ENCODE data around the gene FHIT. TPM values are rescaled to one million over a fixed set of nuclear protein-coding genes. Genes with fewer than 3 reads are reported as not detected.
"Not testable (repeated sequence)": the region's sequence is repeated elsewhere in the genome, so short reads cannot be mapped to it uniquely, and the experiment has no call there.

The FHIT gene
- polyA plus RNA-seq, 12 donors = 3.8 to 10.9 (median 5.4) TPM; not detected in 2

DNA sequence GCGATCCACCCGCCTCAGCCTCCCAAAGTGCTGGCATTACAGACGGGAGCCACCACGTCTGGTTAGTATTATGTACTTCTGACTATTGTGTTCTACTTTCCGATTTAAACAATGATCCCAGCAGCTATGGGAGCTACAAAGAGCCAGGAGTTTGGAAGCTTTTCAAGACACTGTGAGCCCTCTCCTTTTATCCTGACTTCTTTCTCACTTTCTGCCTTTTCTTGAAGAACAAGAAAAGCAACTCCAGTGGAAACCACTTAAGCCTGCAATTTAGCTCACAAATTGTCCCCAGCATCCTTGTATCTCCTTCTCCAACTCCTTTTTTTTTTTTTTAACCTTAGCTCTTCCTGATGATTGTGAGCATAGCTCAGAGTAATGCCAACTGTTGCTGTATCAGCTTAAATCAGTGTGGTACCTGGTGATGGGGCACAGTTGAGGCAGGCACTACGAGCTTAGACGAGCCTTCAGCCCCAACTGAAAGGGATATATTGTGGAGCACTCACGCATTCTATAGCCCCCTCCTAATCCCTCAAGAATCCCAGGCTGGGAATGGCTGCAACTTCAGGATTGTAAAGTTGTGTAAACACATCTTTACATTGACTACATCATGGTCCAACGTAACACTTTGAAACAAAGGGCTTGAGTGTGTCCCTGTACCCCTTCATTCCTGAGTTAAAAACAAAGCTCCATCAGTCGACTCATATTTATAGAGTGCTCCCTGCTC lies 677.0 kb downstream of the FHIT start:
- DNase-seq = no peak

- no peak for DNase-seq
Measured at GRCh38 chr3:60573494-60573893, 677.8 kb downstream of the FHIT start.

DNA sequence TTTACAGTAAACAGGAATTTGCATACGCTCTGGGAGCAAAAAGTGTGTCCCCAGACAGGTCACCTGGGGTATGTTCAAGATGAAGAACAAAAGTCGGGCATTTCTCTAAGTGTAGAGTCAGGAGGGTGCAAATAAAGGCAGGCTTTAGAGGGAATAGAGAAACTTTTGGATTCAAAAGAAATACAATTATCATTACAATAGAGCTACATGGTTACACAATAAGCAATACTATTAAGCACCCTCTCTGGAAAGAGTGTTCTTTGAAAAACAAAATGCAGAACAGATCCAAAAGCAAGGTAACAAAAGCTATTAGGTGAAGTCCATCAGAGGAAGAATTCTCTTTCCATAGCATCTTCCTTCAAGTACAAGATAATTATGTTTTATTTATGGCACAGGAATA lies 679.7 kb downstream of the FHIT start:
- no peak for DNase-seq

DNA sequence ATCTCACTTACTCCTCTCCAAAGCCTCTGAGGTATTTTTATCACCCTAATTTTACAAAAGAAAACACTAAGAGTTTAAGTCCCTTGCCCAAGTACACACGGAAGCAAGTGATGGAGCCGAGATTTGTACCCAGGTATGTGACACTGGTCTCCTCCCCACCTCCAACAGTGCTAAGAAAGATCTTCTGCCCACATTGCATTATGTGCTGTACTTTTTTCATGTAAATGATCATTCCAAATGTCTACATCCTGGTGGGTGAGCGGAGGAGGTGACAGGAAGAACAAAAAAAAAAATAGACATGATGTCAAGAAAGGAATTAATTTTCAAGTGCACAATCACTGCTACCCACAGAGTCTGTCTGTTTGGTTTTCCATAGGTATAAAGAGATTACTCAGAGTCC lies 694.1 kb downstream of the FHIT start:
- no peak for DNase-seq

- no peak for DNase-seq
Measured at GRCh38 chr3:60555686-60556354, 695.4 kb downstream of the FHIT start.

DNA sequence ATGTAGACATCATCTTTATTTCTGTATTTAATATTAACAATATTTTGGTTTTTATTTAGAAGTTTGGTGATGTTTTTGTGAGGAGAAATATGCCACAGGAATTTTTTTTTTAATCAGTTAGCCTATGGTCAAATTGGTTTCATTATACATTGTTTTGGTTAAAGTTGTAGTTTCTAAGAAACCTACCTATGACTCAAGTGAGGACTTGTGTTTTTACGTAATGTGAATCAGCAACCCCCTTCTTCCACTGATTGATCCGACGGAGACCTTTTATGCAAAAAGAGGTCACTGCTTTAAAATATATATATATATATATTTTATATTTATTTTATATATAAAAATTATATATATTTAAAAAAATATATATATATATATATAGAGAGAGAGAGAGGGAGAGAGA lies 698.1 kb downstream of the FHIT start:
- no peak for DNase-seq

GRCh38 chr3:60552581-60552980 lies 698.7 kb downstream of the FHIT start:
- DNase-seq = no peak

GRCh38 chr3:60551455-60552209 lies 699.6 kb downstream of the FHIT start:
- DNase-seq = no peak

DNA sequence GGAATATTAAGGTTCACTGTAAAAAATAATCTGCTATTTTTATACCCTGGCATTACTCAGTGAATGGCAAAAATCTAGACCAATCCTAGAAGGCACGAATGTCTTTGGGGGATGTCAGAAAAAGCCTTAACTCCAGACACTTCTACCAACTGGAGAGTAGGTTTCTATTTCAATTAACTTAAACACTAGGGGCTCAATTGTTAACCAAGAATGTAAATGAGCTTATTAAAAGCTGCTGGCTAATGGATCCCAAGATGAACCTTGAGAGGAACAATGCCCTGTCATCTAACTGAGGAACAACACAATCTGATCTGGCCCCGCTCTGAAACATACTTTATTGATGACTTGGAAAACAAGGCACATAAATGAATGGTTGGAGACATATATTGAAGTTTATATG lies 701.4 kb downstream of the FHIT start:
- DNase-seq = no peak

DNA sequence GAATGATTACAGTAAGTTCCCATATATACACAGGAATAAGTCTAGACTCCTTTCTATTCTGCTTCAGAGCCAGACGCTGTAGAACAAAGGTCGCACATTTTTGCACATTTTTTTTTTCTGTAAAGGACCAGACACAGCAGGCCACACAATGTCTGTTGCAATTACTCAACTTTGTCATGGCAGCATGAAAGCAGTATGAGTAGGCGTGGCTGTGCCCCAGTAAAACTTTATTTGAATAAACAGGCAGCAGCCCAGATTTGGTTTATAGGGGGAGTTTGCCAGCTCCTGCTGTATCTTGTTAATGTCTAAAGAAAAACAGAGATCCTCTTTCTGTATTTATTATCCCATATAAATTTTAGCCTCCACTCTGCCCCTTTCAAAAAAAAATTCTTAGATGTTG lies 708.3 kb downstream of the FHIT start:
- no peak for DNase-seq

GRCh38 chr3:60539394-60539793 lies 711.9 kb downstream of the FHIT start:
- DNase-seq = not testable (repeated sequence)

DNA sequence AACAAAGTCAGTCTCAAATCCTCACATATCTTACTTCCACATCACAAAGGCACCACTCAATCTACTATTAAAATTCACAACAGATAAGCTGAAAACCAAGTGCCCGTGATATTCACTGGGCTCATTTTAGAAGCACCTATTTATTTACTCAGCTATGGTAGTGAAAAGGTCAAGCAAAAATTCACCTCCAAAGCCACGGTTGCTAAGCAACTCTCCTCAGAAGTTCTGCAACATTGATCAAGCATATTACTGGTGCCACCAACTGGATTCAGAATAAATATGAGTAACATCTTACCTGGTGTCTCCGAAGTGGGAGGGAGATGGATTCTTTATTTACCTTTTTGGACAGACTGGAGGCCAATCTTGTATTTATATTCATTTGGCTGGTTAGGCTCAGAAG lies 714.8 kb downstream of the FHIT start:
- no peak for DNase-seq

DNA sequence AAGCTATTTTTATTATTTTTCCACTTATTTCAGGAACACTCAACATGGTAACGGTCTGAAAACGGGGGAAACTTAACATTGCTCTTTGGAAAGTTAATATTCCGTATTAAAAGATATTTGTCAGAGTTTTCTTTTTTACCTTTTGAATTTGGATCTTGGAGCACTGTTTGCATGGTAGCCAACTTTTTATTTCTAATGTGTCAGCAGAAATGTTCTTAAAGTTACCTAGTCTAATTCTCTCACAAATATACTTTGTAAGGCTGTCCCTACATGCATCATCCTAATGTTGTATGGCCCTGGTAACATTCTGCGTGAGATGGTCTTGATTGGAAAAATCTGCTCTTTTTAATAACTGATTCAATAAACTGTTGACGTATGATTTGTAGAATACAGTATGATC lies 719.5 kb downstream of the FHIT start:
- no peak for DNase-seq

GRCh38 chr3:60528651-60529050 lies 722.6 kb downstream of the FHIT start:
- no peak for DNase-seq

GRCh38 chr3:60523536-60523935 lies 727.7 kb downstream of the FHIT start:
- no peak for DNase-seq

DNA sequence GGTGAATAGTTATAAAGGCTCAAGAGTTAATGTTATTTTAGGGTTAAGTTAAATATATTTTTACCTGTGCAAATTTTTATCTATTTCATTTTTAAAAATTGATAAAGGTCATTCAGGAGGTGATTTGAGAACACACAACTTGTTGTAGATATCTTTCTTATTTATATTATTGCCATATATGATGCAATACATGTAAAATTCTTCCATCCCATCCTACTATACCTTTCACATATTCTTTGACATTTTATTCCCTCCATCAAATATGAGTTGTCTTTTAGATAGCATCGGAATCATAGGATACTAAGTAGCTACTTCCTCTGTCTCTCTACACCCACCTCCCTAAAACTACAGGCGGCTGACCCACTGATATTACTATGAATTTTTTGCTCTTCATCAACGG lies 734.1 kb downstream of the FHIT start:
- DNase-seq = no peak

DNA sequence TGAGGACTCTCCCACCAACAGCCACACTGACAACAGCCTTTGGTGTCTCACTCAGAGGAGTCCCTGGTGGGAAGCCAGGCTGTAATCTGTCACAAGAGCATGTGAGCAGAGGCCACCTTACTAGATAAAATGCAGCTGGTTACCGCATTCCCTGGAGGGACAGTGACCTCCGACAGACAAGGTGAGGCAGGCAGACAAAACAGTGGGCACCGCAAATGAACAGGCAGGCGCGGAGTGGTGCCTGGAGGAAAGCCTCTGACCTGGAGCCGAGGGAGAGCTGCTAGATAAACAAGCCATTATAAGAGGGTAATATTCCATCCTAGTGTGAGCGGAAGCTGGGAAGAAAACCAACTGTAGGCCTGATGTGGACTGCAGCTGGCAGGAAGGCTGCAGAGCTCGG lies 736.4 kb downstream of the FHIT start:
- no peak for DNase-seq

- DNase-seq = no peak
Measured at GRCh38 chr3:60514085-60514649, 737.1 kb downstream of the FHIT start.

DNA sequence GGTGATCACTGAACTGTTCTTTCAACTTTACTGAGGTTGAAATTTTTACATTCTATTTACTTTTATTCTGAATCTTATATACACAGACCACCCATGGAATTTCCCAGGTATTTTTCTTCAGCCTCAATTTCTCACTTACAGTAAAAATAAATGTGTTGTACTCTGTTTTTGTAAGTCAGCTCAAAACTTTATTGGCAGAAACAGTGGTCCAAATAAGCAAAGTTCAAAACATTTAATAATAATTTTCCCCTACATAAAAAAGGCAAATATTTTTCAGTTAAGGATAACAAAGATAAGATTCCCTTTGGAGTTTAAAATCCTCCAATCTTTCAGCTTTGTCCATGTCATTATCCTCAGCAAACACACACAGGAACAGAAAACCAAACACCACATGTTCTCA lies 738.0 kb downstream of the FHIT start:
- no peak for DNase-seq

DNA sequence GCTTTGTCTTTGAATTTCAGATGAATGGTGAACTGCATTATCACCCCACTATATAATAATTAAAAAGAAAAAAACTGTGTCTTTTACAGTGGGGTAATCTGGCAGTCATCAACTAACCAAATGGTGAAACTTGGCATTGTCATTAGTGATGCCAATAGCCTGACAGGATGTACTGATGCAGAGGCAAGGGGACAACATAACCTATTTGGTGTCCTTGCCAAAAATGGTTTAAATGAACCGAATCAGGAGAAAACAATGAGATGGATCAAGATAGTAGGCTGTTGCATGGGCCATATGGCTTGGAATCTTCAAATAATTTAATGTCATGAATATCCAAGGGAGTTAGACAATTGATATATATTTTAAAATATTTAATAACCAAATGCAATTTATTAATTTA lies 738.7 kb downstream of the FHIT start:
- DNase-seq = no peak

DNA sequence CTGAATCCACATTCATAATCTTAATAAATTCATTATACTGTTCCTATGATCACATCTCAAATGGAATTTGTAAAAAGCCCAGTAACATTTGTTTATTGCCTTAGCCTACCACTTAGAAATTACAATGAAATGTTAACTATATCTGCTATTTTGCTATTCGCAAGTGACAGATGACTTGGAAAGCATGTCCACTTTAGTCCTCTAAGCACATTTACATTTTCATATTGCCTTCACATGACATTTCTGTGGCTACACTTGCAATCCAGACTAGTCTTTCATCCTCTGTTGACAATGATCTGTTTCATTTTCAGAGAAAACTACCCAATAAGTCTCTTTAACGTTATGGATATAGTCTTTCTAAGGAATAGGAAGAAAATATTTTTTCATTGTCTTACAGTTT lies 741.8 kb downstream of the FHIT start:
- DNase-seq = no peak

DNA sequence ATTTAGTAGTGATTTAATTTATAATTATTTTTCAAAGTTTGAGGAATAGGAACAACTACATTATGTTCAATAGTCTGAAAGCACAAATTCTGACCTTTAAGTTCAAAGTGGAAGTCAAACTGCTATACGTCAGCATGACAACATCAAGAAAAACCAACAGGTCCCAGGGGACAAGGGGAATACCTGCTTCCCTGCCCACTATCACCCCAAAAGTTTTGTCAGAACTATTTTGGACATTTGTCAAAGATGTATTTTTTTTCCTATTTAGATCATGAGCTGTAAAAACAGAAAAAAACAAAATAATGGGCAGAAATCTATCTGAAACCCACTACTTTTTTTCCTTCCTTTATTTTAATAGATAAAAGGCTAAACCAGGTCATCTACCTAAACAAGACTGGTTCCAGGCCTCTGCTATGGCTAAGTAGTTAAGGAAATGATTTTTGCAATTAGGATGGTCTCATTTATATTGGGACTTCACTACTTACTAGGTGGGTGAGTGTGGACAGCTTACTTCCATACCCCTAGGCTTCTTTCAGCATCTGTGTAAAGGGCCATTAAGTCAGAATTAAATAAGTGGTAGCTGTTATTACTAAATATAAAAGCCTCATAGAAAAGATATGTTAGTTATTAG lies 746.3 kb downstream of the FHIT start:
- no peak for DNase-seq

All from muscle of arm (tissue), 12 donors.